DOHH2 (cell line): ENCODE results near the gene OVOL1.

Source experiments
- H3F3A ChIP-seq: fragments of 200-600 bp; sonication (generic), shearing (Covaris generic); 2 replicates; pipeline ENCODE4 v1.6.0; 2016; ENCODE audit warnings: antibody characterized with exemption, mild to moderate bottlenecking; ENCODE audit not compliant: control insufficient read depth, insufficient read depth
- H3K27ac ChIP-seq: fragments of 200-600 bp; sonication (generic); 2 replicates; pipeline ENCODE4 v1.5.1; 2014; ENCODE audit warnings: low read depth, mild to moderate bottlenecking, low read length, moderate library complexity
- H3K27me3 ChIP-seq: fragments of 200-600 bp; sonication (generic); 2 replicates; pipeline ENCODE4 v1.6.1; 2014; ENCODE audit warnings: mild to moderate bottlenecking, low read length, mixed read lengths; ENCODE audit not compliant: control insufficient read depth
- H3K36me3 ChIP-seq: fragments of 200-600 bp; sonication (generic); 2 replicates; pipeline ENCODE4 v1.6.1; 2014; ENCODE audit warnings: mild to moderate bottlenecking, low read length, moderate library complexity, mixed read lengths; ENCODE audit not compliant: control insufficient read depth
- H3K4me1 ChIP-seq: fragments of 200-600 bp; sonication (generic); 2 replicates; pipeline ENCODE4 v1.6.1; 2014; ENCODE audit warnings: mild to moderate bottlenecking, low read length, mixed read lengths; ENCODE audit not compliant: control insufficient read depth
- H3K4me2 ChIP-seq: fragments of 200-600 bp; sonication (generic); 2 replicates; pipeline ENCODE4 v1.6.0; 2014; ENCODE audit warnings: mild to moderate bottlenecking, low read length, moderate library complexity
- H3K4me3 ChIP-seq: fragments of 200-600 bp; sonication (generic); 2 replicates; pipeline ENCODE4 v1.5.1; 2014; ENCODE audit warnings: mild to moderate bottlenecking, low read length, mixed read lengths
- H3K79me2 ChIP-seq: fragments of 200-600 bp; sonication (generic); 2 replicates; pipeline ENCODE4 v1.6.1; 2014; ENCODE audit warnings: mild to moderate bottlenecking, low read length, mixed read lengths; ENCODE audit not compliant: control insufficient read depth
- H3K9me2 ChIP-seq: fragments of 200-600 bp; sonication (generic); replicated peaks from 2 replicates; pipeline ENCODE4 v1.6.1; 2014; ENCODE audit warnings: mild to moderate bottlenecking, low read length, mixed read lengths; ENCODE audit not compliant: control insufficient read depth
- H3K9me3 ChIP-seq: fragments of 200-600 bp; sonication (generic); 2 replicates; pipeline ENCODE4 v1.6.1; 2014; ENCODE audit warnings: antibody characterized with exemption, low read length, mixed read lengths; ENCODE audit not compliant: control insufficient read depth, insufficient read depth
- H4K20me1 ChIP-seq: fragments of 200-600 bp; sonication (generic); 2 replicates; pipeline ENCODE4 v1.6.0; 2014; ENCODE audit warnings: low read depth, mild to moderate bottlenecking, antibody characterized with exemption, low read length, moderate library complexity; ENCODE audit not compliant: control insufficient read depth, insufficient read depth
- CTCF ChIP-seq: fragments of 200-600 bp; sonication (generic); IDR thresholded peaks from one replicate; pipeline ENCODE4 v1.5.1; 2014; ENCODE audit warnings: antibody characterized with exemption, mild to moderate bottlenecking, low read depth, low read length; ENCODE audit not compliant: poor library complexity, severe bottlenecking
- EZH2phosphoT487 ChIP-seq: fragments of 200-600 bp; sonication (generic); IDR thresholded peaks from 2 replicates; pipeline ENCODE4 v1.6.1; 2017; ENCODE audit warnings: borderline replicate concordance, mild to moderate bottlenecking, antibody characterized with exemption, low read length, moderate library complexity, mixed read lengths

Gene OVOL1

GRCh38 chr11:65809496-65809895 lies 22.6 kb downstream of the OVOL1 start:
- TF ChIP-seq CTCF: no peak
- TF ChIP-seq EZH2phosphoT487: no peak
- Histone ChIP-seq H3K4me1 (no peaks in the 10 kb centered on the region), H3K9me2 (no peaks in the 10 kb centered on the region), H4K20me1 (no peaks in the 10 kb centered on the region), H3K4me3 (no peak overlapping the region), H3K36me3 (no peaks in the 10 kb centered on the region), H3K27ac (no peak overlapping the region), H3K4me2 (no peak overlapping the region), H3K79me2 (no peaks in the 10 kb centered on the region), H3K27me3 (peaks cover 26% of the 10 kb centered on the region), H3K9me3 (no peaks in the 10 kb centered on the region), H3F3A (no peaks in the 10 kb centered on the region)

GRCh38 chr11:65810046-65810868 lies 23.4 kb downstream of the OVOL1 start:
- Histone ChIP-seq H3K4me3 (no peak overlapping the region), H3K9me2 (no peaks in the 10 kb centered on the region), H3F3A (no peaks in the 10 kb centered on the region), H3K79me2 (no peaks in the 10 kb centered on the region), H3K9me3 (no peaks in the 10 kb centered on the region), H4K20me1 (no peaks in the 10 kb centered on the region), H3K4me1 (no peaks in the 10 kb centered on the region), H3K27ac (no peak overlapping the region), H3K27me3 (peaks cover 26% of the 10 kb centered on the region), H3K36me3 (no peaks in the 10 kb centered on the region), H3K4me2 (no peak overlapping the region)
- no peak for TF ChIP-seq EZH2phosphoT487
- no peak for TF ChIP-seq CTCF

GRCh38 chr11:65811764-65812475 lies 25.1 kb downstream of the OVOL1 start:
- TF ChIP-seq EZH2phosphoT487: no peak
- no peak for TF ChIP-seq CTCF
- peaks cover 25% of the 10 kb centered on the region for H3K27me3 ChIP-seq
- no peaks in the 10 kb centered on the region for H3K9me3 ChIP-seq
- no peak overlapping the region for H3K27ac ChIP-seq
- H3K9me2 ChIP-seq: no peaks in the 10 kb centered on the region
- no peaks in the 10 kb centered on the region for H4K20me1 ChIP-seq
- peaks cover 3% of the 10 kb centered on the region; the same call in 1 of the 2 replicates for H3K4me1 ChIP-seq
- no peak overlapping the region for H3K4me2 ChIP-seq
- H3K4me3 ChIP-seq: no peak overlapping the region
- no peaks in the 10 kb centered on the region for H3K79me2 ChIP-seq
- no peaks in the 10 kb centered on the region for H3K36me3 ChIP-seq
- no peaks in the 10 kb centered on the region for H3F3A ChIP-seq
